Ascending aorta (tissue), 2 donors: ENCODE measurements around the gene APOBEC3C. TPM values are rescaled to one million over a fixed set of nuclear protein-coding genes. Genes with fewer than 3 reads are reported as not detected.
"Not testable (repeated sequence)": the region's sequence is repeated elsewhere in the genome, so short reads cannot be mapped to it uniquely, and the experiment has no call there.

Source experiments
- DNase-seq, 2 donors: peaks; one replicate each; pipeline ENCODE4 v3.0.0-alpha.2; 2019; ENCODE audit warnings: low spot score in 2 of 2
- H3K27ac ChIP-seq, 2 donors: fragments of 200-600 bp; sonication (generic); one replicate each; pipeline ENCODE4 v1.5.1; 2016 to 2017; ENCODE audit warnings: mild to moderate bottlenecking in 1 of 2
- H3K27me3 ChIP-seq: fragments of 200-600 bp; sonication (generic); one replicate; pipeline ENCODE4 v1.5.1; 2017
- H3K36me3 ChIP-seq, 2 donors: fragments of 200-600 bp; sonication (generic); one replicate each; pipeline ENCODE4 v1.5.1; 2016
- H3K4me1 ChIP-seq, 2 donors: fragments of 200-600 bp; sonication (generic); one replicate each; pipeline ENCODE4 v1.5.1; 2016 to 2017; ENCODE audit warnings: mild to moderate bottlenecking in 1 of 2
- H3K4me3 ChIP-seq, 2 donors: fragments of 200-600 bp; sonication (generic); one replicate each; pipeline ENCODE4 v1.5.1; 2016 to 2017; ENCODE audit warnings: mild to moderate bottlenecking in 1 of 2
- H3K9me3 ChIP-seq, 2 donors: fragments of 200-600 bp; sonication (generic); one replicate each; pipeline ENCODE4 v1.5.1; 2016
- CTCF ChIP-seq, 3 experiments: fragments of 200-600 bp in 2 of 3; fragments of 450-650 bp in 1 of 3; sonication (generic) in 2 of 3; IDR thresholded peaks; one replicate each; pipeline ENCODE4 v1.5.1; 2016 to 2019; ENCODE audit warnings: antibody characterized with exemption in 3 of 3, mild to moderate bottlenecking in 1 of 3, moderate library complexity in 1 of 3
- intact Hi-C: fragments of 100-400 bp; cut with DNase I; formaldehyde crosslinking; loops from one replicate; pipeline ENCODE4 v1.15.1; 2023
- total RNA-seq: library from RNA; depleted of rRNA; stranded (reverse); fragments of >200 nt; gene quantifications from one replicate; pipeline ENCODE4 v1.1.0, GENCODE V29; 2016

Gene APOBEC3C
- total RNA-seq, 1 donor from 2014 or later = 9.5 TPM

GRCh38 chr22:39007177-39007576 is 6.9 kb upstream of the APOBEC3C start:
- no peak for TF ChIP-seq CTCF (IDR thresholded peaks at IDR 0.05)
- intact Hi-C loops = loop anchor here (5.0 to 10.0 kb wide), 3 partner anchors 82 to 240 kb away; no protein-coding TSS in a partner anchor
- Histone ChIP-seq H3K4me1 (peaks cover 0 to 4% of the 10 kb centered on the region in 2 donors), H3K9me3 (no peaks in the 10 kb centered on the region), H3K27ac (no peak overlapping the region), H3K36me3 (no peaks in the 10 kb centered on the region), H3K27me3 (no peaks in the 10 kb centered on the region), H3K4me3 (no peak overlapping the region)
- no peak for DNase-seq

- H3K4me1 ChIP-seq, H3K27me3 ChIP-seq, H3K27ac ChIP-seq, DNase-seq, H3K36me3 ChIP-seq, H3K4me3 ChIP-seq, H3K9me3 ChIP-seq: not testable (repeated sequence)
- intact Hi-C loops = loop anchor here (5.0 to 10.0 kb wide), 3 partner anchors 84 to 241 kb away; no protein-coding TSS in a partner anchor
Measured at GRCh38 chr22:39008271-39008850, 5.7 kb upstream of the APOBEC3C start.

- H3K27ac ChIP-seq = no peak overlapping the region
- DNase-seq = no peak
- intact Hi-C loops = no loop called here
- no peak for TF ChIP-seq CTCF (IDR thresholded peaks at IDR 0.05)
- no peaks in the 10 kb centered on the region for H3K36me3 ChIP-seq
- no peaks in the 10 kb centered on the region for H3K27me3 ChIP-seq
- peaks cover 0 to 3% of the 10 kb centered on the region in 2 donors for H3K4me1 ChIP-seq
- no peak overlapping the region for H3K4me3 ChIP-seq
- H3K9me3 ChIP-seq = no peaks in the 10 kb centered on the region
Measured at GRCh38 chr22:39010946-39011345, 3.1 kb upstream of the APOBEC3C start.

- peaks cover 0 to 3% of the 10 kb centered on the region in 2 donors for H3K4me1 ChIP-seq
- TF ChIP-seq CTCF (IDR thresholded peaks at IDR 0.05) = no peak
- no peaks in the 10 kb centered on the region for H3K9me3 ChIP-seq
- no peaks in the 10 kb centered on the region for H3K36me3 ChIP-seq
- no peaks in the 10 kb centered on the region for H3K27me3 ChIP-seq
- H3K27ac ChIP-seq = no peak overlapping the region
- no peak overlapping the region for H3K4me3 ChIP-seq
- intact Hi-C loops = no loop called here
- no peak for DNase-seq
Measured at GRCh38 chr22:39012533-39013511, 1.2 kb upstream of the APOBEC3C start.

GRCh38 chr22:39013561-39013941 is 506 bp upstream of the APOBEC3C start:
- H3K27ac ChIP-seq = peak overlapping the region in 1 of 2 donors; percentile 77
- intact Hi-C loops, H3K36me3 ChIP-seq, H3K9me3 ChIP-seq, DNase-seq, H3K27me3 ChIP-seq, H3K4me1 ChIP-seq: not testable (repeated sequence)
- peak overlapping the region; percentile 50 to 64 for H3K4me3 ChIP-seq

- DNase-seq, intact Hi-C loops, H3K9me3 ChIP-seq, H3K4me1 ChIP-seq, H3K27me3 ChIP-seq, H3K36me3 ChIP-seq: not testable (repeated sequence)
- Histone ChIP-seq H3K4me3 (peak overlapping the region; percentile 50 to 64), H3K27ac (peak overlapping the region; percentile 56 to 77)
Measured at GRCh38 chr22:39014723-39015121, 665 bp downstream of the APOBEC3C start.

- Histone ChIP-seq H3K27ac (no peak overlapping the region), H3K36me3 (no peaks in the 10 kb centered on the region), H3K27me3 (no peaks in the 10 kb centered on the region), H3K4me1 (peaks cover 0 to 8% of the 10 kb centered on the region in 2 donors), H3K9me3 (no peaks in the 10 kb centered on the region), H3K4me3 (no peak overlapping the region)
- no peak for DNase-seq
- intact Hi-C loops = no loop called here
- TF ChIP-seq CTCF (IDR thresholded peaks at IDR 0.05) = no peak
Measured at GRCh38 chr22:39016592-39016991, 2.5 kb downstream of the APOBEC3C start.
